Fibroblast of the aortic adventitia (primary cell): ENCODE results near the gene TEKTIP1. TPM values are rescaled to one million over a fixed set of nuclear protein-coding genes. Genes with fewer than 3 reads are reported as not detected.

ENCODE experiments used
- DNase-seq: peaks from one replicate; pipeline ENCODE4 v3.0.0-alpha.2; 2010; ENCODE audit warnings: low read depth
- H3K4me3 ChIP-seq: 2 replicates; pipeline ENCODE4 v1.5.1; 2011; ENCODE audit warnings: low read depth, mild to moderate bottlenecking, control low read depth, low read length, moderate library complexity
- total RNA-seq: library from RNA; depleted of rRNA; stranded (reverse); fragments of >200 nt; gene quantifications from 2 replicates; pipeline ENCODE4 v1.2.3, GENCODE V29; 2012; ENCODE audit warnings: low replicate concordance
- TF ChIP-seq, protein P1 (sequence below): IDR thresholded peaks from 2 replicates; pipeline ENCODE4 v1.5.1; 2011; ENCODE audit warnings: mild to moderate bottlenecking, low read length, control low read depth, inconsistent platforms; ENCODE audit not compliant: insufficient read depth

TEKTIP1 gene
- total RNA-seq, 1 donor = not detected

DNA sequence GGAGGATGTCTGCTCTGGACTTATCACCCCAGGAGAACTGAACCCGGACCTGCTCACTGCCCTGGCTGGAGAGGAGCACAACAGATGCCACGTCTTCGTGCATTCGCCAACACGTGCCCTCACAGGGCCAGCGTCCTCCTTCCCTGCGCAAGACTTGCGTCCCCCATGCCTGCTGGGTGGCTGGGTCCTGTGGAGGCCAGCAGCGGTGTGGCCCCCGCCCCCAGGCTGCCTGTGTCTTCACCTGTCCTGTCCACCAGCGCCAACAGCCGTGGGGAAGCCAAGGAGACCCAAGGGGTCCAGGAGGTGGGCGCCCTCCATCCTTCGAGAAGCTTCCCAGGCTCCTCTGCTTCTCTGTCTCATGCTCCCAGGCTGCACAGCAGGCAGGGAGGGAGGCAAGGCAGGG is 3.4 kb upstream of the TEKTIP1 start:
- TF ChIP-seq, protein P1, sequence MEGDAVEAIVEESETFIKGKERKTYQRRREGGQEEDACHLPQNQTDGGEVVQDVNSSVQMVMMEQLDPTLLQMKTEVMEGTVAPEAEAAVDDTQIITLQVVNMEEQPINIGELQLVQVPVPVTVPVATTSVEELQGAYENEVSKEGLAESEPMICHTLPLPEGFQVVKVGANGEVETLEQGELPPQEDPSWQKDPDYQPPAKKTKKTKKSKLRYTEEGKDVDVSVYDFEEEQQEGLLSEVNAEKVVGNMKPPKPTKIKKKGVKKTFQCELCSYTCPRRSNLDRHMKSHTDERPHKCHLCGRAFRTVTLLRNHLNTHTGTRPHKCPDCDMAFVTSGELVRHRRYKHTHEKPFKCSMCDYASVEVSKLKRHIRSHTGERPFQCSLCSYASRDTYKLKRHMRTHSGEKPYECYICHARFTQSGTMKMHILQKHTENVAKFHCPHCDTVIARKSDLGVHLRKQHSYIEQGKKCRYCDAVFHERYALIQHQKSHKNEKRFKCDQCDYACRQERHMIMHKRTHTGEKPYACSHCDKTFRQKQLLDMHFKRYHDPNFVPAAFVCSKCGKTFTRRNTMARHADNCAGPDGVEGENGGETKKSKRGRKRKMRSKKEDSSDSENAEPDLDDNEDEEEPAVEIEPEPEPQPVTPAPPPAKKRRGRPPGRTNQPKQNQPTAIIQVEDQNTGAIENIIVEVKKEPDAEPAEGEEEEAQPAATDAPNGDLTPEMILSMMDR = no peak
- H3K4me3 ChIP-seq = no peak overlapping the region
- DNase-seq = no peak

DNA sequence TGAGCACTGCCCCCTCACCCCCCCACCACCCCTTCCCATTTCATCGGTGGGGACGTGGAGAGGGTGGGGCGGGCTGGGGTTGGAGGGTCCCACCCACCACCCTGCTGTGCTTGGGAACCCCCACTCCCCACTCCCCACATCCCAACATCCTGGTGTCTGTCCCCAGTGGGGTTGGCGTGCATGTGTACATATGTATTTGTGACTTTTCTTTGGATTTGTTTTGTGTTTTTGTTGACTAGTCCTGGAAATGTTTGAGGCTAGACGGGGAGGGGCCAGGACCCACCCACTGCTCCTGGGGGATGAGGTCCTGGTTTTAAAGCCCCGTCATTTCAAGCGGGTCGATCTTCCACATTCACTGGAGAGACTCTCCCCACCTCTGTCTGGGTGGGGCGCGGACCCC is 3.0 kb upstream of the TEKTIP1 start:
- DNase-seq = no peak
- no peak overlapping the region for H3K4me3 ChIP-seq
- TF ChIP-seq, protein P1 = no peak

DNA sequence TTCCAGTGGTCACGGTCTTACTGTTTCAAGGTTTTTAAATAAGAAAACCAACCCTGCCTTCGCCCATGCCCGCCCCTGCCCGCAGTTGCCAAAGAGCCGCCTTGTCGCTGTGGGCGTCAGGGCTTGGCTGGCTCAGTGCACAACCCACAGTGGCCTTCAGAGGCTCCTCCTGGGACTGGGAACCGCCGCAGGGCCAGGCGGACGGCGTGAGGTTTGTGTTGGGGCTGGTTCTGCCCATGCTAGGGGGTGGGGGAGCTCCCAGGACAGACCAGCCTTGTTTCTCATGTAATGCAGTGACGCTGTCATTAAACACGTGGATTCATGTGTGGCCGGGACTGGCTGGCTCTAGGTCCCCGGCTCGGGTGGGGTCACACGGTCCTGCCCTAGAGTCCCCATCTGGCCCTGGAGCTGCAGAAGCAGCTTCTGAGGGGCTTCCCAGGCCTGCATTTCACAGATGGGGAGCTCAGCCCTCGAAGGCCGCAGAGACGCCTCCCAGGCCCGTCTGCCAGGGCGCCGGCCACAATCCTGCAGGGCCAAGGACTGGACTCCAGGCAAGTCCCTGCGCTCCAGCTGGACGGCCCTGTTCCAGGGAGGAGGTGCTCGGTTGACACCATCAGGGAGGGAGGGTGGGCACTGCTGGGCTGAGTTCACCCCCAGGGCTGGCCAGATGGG is 2.4 kb upstream of the TEKTIP1 start:
- TF ChIP-seq, protein P1 = no peak
- no peak for DNase-seq
- H3K4me3 ChIP-seq = no peak overlapping the region

DNA sequence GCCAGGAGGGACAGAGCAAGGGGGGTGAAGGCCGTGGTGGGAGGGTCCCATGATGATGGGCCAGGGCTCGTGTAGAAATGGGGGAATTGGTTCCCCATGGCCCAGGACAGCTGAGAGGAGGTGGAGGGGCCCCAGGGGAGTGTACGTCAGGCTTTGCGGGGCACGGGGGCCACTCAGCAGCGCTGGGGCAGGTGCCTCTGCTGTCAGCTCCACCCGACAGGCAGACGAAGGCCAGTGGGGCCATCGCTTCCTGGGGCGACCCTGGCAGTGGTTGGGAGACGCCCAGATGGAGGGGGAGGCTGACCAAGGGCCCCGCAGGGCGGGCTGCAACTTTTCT is 1.9 kb upstream of the TEKTIP1 start:
- TF ChIP-seq, protein P1 = no peak
- no peak for DNase-seq
- H3K4me3 ChIP-seq = no peak overlapping the region

DNA sequence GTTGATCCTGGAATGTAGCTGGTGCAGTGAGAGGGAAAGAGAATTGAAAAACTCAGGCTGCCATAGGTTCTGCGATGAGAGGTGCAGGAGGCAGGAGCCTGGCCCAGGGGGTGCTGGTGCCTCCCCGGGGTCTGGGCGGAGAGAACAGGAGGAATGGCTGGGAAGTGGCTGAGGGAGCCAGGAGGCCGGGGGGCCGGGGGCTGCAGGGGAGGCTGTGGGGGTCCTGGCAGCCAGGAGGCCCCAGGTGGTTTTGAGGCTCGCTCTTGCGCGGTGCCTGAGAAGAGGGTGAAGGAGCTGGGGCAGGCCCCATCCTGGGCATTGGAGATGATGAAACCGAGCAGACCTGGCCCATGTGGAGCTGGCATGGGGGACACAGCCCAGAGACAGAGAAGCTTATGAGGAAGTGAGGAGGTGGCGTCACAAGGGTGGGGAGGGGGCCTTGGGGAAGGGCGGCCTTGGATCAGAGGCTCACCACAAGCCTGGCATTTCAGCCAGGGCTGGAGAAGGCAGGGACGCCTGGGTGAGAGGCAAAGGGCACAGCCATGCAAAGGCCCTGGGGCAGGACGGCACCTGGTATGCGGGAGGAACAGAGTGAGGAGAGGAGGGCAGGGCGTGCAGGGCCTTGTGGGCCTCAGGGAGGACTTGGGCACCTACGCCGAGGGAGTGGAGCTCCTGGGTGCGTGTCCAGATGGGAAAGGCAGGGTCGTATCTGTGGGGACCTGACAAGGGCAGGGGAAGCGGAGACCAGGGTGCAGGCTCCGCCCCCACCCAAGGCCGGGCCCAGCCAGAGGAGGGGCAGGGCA is 1.3 kb upstream of the TEKTIP1 start:
- no peak overlapping the region for H3K4me3 ChIP-seq
- DNase-seq = no peak
- TF ChIP-seq, protein P1 = no peak

DNA sequence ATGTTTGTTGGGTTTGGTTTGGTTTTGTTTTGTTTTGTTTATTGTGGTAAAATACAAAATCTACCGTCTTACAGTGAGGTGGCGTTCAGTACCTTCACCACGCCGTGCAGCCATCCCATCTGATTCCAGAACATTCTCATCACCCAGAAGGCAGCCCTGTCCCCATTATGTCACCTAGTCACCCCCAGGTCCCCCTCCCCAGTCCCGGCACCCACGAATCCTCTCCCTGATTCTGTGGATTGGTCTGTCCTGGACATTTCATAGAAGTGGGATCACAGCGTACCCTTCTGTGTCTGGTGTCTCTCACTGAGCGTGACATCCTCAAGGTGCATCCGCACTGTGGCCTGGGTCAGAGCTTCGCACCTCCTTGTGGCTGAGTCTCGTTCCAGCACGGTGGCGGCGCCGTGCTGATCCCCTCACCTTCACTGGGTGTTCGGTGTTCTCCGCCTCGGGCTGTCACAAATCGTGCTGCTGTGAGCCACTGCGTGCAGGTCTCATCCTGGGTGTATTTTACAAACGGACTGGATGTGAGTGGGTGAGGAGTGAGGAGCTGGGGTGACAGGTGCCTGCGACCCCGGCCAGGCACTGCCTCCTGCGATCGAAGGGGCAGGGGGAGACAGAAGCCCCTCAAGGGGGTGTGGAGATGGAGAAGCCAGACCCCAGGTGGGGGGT is 580 bp upstream of the TEKTIP1 start:
- TF ChIP-seq, protein P1 = no peak
- DNase-seq = no peak
- H3K4me3 ChIP-seq = no peak overlapping the region
